CD4-positive, alpha-beta T cell treated with Interleukin-4 for 1 hour (primary cell): ENCODE measurements around the gene HAUS3.
A peak's percentile ranks its signal among the peaks of the same experiment; 100 is the strongest.

Experiments
- DNase-seq, 2 donors: peaks; one replicate each; pipeline ENCODE4 v3.0.0-alpha.2; 2020 to 2022

Gene HAUS3

DNA sequence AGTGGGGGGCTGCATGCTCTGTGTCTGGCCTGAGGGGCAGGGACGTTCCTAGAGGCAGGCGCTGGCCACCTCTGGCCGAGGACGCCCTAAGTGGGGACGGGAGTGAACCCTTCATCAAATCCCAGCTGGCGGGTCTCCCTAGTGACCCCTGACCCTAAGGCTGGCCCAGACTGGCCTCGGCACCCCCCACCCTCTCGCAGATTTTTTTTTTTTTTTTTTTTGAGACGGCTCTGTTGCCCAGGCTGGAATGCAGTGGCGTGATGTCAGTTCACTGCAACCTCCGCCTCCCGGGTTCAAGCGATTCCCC lies 21.0 kb upstream of the HAUS3 start:
- no peak for DNase-seq

DNA sequence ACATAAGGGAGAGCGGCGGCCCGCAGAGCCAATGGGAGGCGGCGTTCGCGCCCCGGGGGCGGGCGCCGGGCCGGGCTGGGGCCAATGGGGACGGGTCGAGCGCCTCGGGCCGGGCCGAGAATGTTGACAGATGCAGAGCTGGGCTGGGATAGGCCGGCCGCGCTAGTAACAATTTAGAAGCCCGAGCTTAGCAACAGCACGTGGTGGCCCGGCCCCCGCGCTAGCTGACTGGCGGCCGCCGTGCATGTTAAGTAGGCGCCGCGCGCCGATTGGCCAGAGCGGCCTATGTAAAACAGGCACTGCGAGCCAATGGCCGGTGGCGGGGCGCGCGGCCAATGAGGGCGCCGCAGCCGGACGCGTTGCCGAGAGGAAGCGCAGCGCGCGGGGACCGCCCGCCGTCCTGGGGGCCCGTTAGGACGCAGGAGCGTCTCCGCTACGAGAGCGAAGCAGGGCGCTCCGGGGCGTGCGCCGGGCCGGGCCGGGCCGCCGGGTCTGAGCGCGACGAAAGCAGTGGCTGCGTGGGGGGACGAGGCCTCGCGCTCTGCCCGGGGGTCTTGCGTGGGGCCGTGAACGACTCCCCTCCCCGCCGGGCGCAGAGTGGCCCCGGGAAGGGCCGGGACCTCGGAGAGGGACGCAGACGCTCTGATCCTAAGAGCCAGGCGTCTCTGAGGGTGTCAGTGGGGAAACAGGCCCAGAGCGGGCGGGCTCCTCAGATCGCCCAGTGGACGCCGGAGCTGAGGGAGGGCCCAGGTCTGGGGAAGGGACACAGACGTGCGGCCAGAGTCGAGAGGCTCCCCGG lies 20.4 kb upstream of the HAUS3 start:
- peak; percentile 99 for DNase-seq

DNA sequence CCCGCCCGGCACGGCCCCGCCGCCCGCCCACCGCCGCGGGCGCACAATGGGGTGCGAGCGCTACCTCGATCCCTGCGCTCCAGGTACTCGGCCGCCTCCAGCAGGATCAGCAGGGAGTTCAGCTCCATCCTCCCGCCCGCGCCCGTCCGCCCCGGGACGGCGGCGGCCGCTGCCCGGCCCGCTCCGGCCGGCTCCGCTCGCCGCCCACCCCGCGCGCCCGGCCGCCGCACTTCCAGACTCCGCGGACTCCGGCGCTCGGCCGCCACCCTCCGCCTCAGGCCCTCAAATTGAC lies 19.9 kb upstream of the HAUS3 start, which contains the start of gene MXD4:
MXD4 (minus strand) TSS at position 257 of the 292 bp plus-strand sequence; CDS start at position 128, 129 bp downstream.
- no peak for DNase-seq

DNA sequence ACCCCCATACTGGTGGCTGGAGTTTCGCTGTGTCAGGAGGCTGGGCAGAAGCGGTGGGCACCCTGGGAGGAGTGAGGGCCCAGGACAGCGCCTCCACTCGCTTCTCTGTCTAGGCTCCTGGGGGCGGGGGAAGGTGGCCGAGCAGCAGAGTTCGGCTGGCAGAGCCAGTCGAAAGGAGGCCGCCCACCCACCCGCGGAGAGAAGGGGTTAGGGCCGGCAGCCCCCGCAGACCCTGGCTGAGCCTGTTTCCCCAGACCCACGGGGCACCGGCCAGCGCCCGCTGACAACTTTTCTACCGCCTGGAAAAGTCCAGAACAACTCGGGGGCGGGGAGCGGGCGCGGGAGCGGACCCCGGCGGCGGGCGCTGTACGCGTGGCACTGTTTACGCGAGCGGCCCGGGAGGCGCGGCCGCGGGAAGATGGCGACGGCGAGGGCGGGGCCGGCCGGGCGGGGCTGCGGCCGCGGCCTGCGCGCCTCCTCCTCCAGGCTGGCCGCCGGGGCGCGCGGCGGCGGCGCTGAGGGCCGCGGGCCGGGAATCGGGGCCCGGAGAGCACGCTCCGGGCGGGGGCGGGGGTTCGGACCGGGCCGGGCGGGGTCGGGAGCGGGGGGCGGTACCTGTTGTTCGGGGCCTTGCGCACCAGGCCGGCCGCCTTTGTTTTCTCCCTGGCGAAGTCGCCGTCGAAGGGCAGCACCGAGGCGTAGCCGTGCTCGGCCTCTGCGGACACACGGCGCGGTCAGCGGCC lies 19.4 kb upstream of the HAUS3 start:
- DNase-seq, result peak; percentile 26 to 46

DNA sequence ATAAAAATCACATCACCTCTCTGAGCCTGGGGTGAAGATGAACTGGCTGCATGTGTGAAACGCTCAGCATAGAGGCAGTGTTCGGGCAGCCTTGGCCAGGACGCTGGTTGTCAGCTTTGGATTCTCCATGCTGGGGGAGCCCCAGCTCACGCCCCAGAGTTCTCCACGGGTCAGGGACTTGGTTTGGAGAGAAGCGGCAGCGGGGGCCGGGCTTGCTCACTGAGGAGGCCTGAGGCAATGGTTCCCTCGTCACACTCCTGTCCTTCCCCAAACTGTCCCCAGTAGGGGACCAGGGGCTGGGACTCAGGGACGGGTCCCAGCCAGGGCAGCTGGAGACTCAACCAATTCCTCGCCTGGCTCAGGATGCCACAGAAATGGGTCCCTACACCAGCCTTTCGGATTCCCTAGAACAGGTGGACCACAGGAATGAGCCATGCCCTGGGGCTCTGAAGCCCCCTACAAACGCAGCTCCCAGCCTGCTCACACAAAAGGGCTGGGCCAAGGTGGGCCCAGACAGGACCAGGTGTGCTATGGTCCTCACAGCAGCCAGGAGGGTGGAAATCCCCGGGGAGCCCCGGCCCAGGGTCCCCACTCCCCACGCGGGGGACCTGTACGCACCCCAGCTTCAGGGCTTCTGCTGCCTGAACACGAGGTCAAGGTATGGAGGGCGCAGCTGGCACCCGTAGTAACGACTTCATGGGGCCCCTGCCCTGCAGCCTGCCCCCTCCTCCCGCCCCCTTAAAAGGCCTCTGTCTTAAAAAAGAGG lies 18.6 kb upstream of the HAUS3 start:
- peak in 1 of 2 donors; percentile 8 for DNase-seq

DNA sequence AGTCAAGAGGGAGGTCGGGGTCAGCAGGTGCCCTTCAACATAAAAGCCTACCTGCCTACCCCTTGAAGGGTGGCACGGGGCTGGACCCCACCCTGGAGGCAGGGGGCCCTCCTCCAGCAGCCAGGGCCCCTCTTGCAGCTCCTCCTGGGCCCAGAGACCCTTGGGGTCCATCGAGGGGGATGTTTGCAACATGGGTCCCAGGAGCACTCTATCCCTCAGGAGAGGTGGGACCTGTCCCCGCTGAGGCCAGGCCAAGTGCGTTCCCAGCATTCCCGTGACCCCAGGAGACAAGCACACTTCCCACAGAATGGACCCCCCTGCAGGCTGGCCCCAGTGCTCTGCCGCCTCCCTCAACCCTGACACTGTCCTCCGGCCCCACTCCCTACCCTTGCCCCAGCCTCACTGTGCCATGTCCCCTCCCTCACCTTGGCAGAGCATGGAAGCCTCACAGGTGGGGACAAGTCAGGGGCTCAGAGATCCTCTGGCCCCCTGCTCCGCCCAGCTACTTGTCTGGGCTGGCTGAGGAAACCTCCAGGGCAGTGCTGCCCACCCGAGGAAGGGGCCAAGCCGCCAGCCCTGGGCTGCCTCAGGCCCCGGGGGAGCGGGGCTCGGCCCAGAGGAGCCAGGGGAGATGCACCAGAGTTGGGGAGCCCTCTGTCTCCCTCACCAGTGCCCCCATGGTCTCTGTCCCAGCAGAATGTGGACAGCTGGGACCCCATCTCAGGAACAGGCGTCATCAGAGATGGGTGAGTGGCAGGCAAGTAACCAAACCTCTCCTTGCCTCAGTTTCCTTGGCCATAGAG lies 17.8 kb upstream of the HAUS3 start:
- peak in 1 of 2 donors; percentile 9 for DNase-seq

DNA sequence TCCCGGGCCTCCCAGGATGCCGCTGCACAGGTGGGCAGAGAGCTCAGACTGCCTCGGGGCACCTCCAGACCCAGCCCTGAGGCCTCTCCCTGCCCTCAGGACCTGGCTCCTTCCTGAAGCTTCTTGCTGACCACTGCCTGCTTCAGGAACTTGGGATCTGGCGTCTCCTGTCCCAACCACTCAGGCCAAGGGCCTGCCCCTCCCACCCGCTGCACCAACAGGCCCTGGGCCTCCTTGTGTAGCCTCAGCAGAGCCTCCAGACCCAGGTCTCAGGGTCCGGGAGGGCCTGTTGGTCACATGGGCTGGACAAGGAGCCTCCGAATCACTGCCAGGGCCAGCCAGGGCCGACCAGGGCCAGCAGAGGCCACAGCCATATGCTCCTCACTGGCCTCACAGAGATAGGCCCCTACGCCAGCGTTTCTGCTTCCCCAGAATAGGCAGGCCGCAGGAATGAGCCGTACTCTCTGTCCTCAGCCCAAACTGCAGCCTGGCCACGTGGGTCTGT lies 17.2 kb upstream of the HAUS3 start:
- peak in 1 of 2 donors; percentile 2 for DNase-seq

DNA sequence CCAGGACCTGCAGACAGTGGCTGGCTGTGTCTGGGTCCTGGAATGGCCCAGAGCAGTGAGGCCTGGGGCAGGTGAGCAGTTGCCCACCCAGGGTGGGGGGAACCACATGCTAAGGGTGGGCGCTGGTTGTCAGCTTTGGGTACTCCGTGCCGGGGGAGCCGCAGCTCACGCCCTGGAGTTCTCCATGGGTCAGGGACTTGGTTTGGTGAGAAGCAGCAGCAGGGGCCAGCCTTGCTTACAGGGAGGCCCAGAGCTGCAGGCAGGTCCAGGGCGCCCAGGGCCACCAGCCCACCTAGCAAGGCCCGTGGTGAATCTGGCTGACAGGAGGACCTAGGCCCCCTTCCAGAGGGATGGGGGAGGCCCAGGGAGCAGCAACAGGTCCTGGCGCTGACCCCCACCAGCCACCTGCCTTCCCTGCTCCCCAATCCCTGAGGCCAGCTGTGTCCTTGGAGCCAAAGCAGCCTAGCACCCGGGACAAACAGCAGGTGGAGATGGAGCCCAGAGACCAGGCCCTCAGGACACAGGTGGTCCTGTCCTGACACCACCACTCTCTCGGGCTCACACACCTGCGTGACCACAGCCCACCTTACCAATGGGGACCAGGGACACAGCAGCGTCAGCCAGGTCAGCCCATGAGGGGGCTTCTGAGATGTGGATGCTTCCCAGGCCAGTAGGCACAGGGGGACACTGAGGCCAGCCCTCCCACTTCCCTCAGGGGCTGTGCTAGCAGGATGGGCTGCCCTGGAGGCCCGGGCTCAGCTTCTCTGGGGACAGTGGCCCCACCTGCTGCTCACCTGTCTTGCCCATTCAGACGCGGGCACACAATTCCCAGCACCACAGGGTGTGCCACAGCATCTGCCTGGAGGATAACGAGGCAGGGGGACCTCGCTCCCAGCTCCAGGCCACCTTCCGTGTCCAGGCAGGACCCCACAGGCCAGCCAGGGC lies 16.4 kb upstream of the HAUS3 start:
- peak in 1 of 2 donors; percentile 10 for DNase-seq

DNA sequence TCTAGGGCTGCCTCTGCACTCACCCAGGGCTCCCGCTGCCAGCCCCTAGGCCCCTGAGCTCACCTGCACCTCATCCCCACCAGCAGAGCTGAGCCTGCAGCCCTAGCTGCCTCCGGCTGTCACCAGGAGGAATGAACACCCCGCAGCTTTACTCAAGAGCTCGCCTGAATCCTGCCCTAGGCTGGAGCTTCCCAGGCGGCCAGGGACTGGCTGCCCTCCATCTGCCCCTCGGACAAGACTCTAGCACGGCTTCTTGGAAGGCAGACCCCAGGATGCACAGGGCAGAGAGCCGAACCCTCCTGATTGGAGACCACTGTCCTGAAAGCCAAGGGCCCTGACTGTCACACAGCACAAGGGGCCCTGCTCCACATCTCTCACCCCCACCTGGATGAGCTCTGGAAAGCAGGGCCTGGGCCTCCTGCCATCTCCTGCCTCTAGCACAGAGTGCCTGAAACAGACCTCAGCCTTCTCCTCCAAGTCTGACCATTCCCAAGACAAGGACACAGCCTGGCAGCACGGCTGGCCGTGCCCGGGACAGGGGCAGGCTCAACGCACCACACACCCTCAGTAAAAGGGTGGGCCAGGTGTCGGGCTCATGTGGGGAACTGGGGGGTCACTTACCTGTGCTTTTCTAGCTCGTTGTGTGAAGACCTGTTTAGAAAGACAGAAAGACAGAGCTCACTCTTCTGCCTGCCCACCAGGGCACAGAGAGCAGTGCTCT lies 15.6 kb upstream of the HAUS3 start:
- DNase-seq, result peak in 1 of 2 donors; percentile 5

DNA sequence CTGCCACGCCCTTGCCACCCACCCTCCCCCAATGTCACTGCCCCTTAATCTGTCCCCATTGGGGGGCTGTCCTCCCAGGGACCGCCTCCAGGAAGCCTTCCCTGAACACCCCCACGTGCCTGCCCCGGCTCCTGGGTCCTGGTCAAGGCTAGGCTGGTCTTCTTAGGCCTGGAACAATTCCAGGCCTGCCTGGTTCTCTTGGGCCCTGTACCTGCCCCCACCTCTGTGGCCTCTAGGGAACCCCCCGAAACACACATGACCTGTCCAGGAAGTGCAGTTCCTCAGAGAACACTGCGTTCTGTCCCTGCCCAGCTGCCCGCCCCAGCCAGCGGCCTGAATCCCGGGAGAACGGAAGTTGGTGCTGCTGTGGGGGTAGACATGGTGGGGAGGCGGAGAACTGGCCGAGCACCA lies 14.9 kb upstream of the HAUS3 start:
- peak in 1 of 2 donors; percentile 0 for DNase-seq

DNA sequence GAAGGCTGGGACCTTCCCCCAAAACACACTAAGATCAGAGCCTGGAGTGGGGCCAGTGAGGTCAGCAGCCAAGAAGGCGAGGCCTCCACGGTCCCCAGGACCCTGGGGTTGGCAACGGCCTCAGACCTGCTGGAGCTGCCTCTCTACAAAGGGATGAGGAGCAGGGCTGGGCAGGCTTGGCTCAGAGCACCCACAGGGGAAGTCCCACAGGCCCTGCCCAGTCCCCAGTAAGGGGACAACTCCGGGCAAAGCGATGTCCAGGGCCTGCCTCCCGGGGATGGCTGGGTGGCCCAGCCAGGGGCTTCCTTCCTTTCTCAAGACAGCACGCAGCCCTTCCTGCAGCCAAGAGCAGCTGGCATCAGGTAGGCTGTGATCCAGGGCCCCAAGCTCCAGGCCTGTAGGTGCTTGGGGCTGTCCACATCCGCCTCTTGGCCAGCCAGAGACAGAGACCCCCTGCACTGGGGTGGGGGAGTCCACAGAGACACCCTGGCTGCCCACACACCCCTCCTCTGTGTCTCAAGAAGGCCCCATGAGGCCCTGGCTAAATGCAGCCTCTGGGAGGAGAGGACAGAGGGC lies 14.3 kb upstream of the HAUS3 start:
- peak in 1 of 2 donors; percentile 5 for DNase-seq

DNA sequence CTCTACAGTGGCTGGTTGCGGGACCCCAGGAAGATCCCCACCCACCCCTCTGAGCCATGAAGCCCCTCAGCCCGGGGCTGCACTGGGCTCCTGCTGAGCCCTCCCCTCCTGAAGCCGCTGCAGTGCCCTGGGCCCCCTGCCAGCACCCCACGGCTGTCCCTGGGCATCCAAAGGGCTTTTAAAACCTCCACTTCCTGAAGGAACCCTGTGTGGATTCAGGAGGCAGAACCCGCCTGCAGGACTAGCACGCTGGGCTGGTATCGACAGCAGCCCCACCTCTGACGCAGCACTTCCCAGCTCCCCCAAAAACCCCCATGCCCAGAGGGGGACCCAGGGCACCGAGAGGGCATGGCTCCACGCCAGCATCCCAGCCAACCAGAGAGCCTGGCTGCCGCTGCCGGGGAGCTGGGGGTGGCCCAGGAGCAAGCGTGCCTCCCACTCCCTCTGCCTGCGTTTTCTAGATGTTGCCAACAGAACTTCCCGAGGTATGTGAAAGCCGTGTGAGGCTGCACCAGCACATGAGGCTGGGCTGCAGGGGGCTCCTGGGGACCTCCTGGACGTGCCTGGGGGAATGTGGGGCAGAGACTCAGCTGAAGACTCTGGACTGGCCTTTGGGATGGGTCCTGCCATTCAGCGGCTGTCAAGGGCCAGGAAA lies 13.7 kb upstream of the HAUS3 start:
- peak in 1 of 2 donors; percentile 8 for DNase-seq

DNA sequence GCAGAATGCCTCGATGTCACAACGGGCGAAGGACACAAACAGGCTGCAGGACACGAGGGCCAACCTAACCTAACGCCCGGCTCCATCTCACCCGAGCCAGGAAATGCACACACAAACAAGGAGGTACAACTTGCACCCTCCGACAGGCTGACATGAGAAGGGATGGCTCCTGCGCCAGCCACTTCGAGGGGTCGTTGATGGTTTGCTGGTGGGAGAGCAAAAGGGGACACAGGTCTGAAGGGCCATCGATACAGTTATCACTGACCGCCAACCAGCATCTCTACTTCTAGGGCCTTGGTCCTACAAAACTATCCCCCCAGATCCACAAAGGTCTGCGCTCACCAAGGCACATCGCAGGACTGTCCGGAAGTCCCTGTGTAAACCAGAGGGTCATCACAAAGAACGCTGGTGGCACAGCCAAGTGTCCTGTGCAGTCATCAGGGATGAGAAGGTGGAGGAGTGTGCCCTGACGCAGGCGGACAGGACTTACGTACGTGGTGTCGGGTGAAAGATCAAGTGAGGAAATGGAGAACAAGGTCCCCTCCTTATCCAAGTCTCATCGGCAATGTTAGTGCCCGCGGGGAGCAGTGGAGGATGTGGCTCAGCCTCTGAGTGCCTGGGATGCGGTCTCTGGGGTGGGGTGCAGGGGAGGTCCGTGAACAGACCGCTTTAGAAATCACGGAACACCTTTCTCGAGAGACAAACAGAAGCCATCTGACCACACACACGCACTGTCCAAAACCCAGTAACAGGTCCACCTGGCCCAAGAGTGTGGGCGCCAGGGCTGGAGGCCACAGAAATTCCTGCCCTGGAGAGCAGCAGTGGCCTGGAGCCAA lies 13.0 kb upstream of the HAUS3 start:
- peak in 1 of 2 donors; percentile 8 for DNase-seq

DNA sequence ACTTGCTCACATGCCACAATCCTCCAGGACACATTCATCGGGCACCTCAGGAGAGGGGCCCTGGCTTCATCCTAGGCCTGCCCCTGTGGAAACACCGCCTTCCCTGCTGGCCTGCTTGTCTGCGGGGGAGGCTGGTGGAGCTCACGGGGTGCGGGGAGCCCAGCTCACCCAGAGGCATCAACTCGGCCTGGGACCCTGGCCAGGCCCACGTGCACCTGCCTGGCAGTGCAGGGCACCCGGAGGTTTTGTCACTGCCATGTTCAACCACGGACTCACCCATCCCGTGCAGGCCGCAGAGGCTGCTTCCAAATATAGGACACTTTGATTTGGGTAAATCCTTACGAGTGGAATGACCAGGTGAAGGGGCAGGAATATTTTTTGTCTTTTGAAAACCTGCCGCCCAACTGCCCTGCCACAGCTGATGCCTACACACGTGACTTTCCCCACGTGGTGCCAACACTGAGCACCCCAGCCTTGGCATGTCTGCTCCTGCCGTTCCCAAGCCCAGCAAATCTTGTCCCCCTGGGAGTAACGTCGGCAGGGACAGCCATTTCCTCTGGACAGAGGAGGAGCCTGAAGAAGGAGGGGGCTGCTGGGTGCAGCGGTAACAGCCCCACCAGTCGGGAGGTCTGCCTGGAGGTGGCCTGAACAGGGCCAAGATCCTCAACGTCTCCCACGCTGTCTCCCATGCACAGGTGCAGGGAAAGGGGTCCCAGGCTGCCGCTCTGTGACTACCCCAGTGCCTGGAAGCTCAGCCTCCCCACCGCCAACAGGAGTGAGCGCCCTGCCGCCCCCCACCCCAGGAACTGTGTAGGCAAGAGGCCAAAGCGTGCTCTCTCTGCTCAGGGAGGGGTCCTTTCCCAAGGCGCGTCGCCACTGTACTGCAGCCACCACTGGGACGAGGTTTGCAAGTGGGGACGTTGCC lies 11.5 kb upstream of the HAUS3 start:
- peak in 1 of 2 donors; percentile 8 for DNase-seq

DNA sequence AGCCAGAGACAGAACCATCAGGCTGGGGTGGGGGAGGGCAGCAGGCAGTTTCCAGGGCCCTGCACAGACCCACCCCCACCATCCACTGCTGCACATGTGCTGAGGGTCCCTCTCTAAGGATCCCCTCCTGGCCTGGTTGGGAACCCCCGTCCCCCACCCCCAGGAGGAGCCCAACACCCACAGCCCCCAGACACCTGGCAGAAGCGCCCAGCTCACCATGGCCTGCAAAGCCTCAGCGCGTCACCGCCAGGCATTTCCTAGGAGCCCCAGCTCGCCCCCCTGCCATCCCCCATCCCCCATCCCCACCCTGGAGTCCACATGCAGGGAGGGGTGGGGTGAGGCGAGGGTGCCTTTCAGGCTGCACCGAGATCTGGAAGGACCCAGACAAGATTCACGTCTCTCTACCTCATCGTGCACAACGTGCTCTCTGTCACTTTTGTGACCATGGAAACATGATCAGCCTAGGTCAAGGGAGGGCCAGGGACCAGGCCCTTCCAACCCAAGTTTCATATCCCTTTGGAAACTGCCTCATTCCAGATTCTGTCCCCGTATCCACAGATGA lies 10.7 kb upstream of the HAUS3 start:
- peak in 1 of 2 donors; percentile 8 for DNase-seq

DNA sequence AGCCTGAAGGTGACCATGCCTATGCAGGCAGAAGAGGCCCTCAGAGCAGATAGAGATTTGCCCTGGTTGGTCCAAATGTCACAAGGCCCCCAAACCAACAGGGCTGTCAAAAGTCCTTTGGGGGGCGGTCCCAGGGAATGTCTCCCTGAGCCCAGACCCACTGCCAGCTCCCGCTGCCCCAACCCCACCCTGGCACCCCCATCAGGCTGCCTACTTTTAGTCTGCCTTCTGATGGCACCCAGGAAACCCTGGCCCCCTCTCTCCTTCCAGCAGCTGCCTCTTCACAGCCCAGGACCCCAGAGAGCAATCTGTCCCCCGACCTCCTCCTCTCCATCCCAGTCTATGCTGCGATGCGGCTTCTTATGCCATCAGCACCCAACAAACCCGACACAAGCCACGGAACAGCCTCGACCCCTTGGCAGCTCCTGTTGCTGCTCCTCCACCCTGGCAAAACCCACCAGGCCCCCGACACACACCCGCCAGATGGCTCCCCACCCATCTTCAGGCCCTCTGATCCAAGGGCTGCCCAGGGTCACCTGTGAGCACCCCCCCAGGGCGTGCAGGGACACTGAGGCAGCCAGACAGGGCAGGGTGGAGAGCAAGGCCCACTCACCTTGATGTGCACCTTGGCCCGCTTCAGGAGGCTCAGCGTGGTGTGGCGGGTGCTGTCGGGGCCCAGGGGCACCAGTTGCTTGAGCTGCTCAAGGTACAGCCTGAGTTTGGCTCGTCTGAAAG lies 10.0 kb upstream of the HAUS3 start:
- peak in 1 of 2 donors; percentile 8 for DNase-seq
